NCI-H2196 (cell line): Measurements from ENCODE around the gene NFATC2.

Experiments
- DNase-seq: peaks from one replicate; lab custom pipeline; 2025; ENCODE audit not compliant: unreplicated experiment; lab: John Stamatoyannopoulos, UW

Gene NFATC2

GRCh38 chr20:51339721-51340450 lies 202.6 kb downstream of the NFATC2 start:
- DNase-seq = no peak

DNA sequence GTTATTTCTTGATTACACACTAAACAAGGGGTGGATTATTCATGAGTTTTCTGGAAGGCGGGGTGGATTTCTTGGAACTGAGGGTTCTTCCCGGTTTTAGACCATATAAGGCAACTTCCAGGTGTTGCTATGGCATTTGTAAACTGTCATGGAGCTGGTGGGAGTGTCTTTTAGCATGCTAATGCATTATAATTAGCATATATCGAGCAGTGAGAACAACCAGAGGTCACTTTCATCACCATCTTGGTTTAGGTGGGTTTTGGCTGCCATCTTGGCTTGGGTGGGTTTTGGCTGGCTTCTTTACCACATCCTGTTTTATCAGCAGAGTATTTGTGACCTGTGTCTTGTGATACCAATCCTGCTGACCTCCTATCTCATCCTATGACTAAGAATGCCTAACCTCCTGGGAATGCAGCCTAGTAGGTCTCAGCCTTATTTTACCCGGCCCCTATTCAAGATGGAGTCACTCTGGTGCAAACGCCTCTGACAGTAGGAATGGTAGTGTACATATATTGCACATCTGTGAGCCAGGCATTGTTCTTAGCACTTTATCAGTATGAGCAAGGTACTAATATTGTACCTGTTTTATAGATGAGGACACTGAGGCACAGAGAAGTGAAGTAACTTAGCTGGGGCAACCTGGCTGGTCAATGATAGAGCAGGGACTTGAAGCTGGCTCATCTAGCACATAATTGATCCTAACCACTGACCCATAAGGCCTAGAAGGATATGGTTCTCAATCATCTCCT lies 203.7 kb downstream of the NFATC2 start:
- no peak for DNase-seq

DNA sequence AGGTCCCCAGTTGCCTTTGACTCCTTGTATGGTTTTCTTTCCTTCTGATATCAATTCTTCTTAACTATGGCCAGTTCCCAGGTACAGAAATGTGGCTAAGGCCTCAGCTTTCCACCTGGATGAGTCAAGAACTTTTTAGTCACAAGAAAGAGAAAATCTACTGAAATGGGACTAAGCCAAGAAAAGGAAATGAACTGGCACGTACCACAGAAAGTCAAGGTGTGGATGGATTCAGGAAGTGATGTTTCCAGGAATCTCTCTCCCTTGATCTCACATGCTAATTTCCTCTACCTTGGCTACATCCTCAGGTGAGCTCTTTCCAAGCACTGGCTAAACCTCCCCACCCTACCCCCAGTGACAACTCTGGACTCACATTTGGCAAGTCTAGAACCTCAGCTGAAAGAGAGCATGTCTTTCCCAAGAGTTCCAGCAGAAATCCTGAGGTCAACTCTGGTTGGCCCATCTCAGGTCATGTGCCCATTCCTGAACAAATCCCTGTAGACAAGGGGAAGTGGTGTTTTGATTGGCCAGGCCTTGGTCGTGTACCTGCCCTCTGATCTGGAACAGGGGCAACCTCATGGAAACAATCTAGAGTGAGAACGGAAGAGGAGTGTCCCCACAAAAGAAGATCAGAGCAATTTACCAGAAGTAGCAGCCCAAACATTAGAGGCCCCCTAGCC lies 205.3 kb downstream of the NFATC2 start:
- no peak for DNase-seq
